Measurements from ENCODE around the gene EIF4E.

- TF ChIP-seq SP1 (IDR thresholded peaks at IDR 0.05): no peak
- TF ChIP-seq SUZ12 (IDR thresholded peaks at IDR 0.05): no peak
- no peak for TF ChIP-seq ZNF384 (IDR thresholded peaks at IDR 0.05)
Measured at GRCh38 chr4:98838977-98839618, 89.8 kb downstream of the EIF4E start.
